ENCODE measurements around the gene BICDL2.
A peak's percentile ranks its signal among the peaks of the same experiment; 100 is the strongest.

BICDL2 gene

GRCh38 chr16:3023415-3023668, 13.4 kb downstream of the BICDL2 start:
- no peak for DNase-seq

GRCh38 chr16:3022684-3023414, 13.9 kb downstream of the BICDL2 start:
- DNase-seq = no peak

- DNase-seq = peak; percentile 92
These were observed 14.5 kb downstream of the BICDL2 start for GRCh38 chr16:3022208-3022683.

- DNase-seq = peak; percentile 90
These were observed 15.1 kb downstream of the BICDL2 start for GRCh38 chr16:3021449-3022207.

- DNase-seq = peak; percentile 79
These were observed 15.9 kb downstream of the BICDL2 start for GRCh38 chr16:3020604-3021448.

GRCh38 chr16:3020247-3020603, 16.5 kb downstream of the BICDL2 start, which contains the start of gene TNFRSF12A:
TNFRSF12A (plus strand) TSS chr16:3020368; CDS start chr16:3020398, 30 bp downstream.
- peak; percentile 66 for DNase-seq

GRCh38 chr16:3019594-3020246, 17.0 kb downstream of the BICDL2 start:
- DNase-seq = no peak

- no peak for DNase-seq
These were observed 18.8 kb downstream of the BICDL2 start, which contains the start of gene CLDN6 for GRCh38 chr16:3017794-3018506. CLDN6 (minus strand) TSS chr16:3018183; CDS start chr16:3016021, 2,162 bp downstream.

- DNase-seq = no peak
These were observed 19.4 kb downstream of the BICDL2 start for GRCh38 chr16:3017344-3017743.

GRCh38 chr16:3015865-3016521, 20.8 kb downstream of the BICDL2 start:
- DNase-seq = no peak

- no peak for DNase-seq
These were observed 21.8 kb downstream of the BICDL2 start for GRCh38 chr16:3014971-3015370.

GRCh38 chr16:3013998-3014690, 22.6 kb downstream of the BICDL2 start:
- no peak for DNase-seq

GRCh38 chr16:3013491-3013951, 23.2 kb downstream of the BICDL2 start:
- DNase-seq = no peak

- DNase-seq = no peak
These were observed 23.8 kb downstream of the BICDL2 start, which contains the start of gene CLDN9 for GRCh38 chr16:3012828-3013420. CLDN9 (plus strand) TSS chr16:3012923; CDS start chr16:3013363, 440 bp downstream.

- DNase-seq = no peak
These were observed 24.5 kb downstream of the BICDL2 start for GRCh38 chr16:3012246-3012645.

- no peak for DNase-seq
These were observed 26.2 kb downstream of the BICDL2 start for GRCh38 chr16:3010510-3010909.

- DNase-seq = no peak
These were observed 27.0 kb downstream of the BICDL2 start for GRCh38 chr16:3009568-3010390.

- no peak for DNase-seq
These were observed 28.1 kb downstream of the BICDL2 start for GRCh38 chr16:3008690-3009037.

GRCh38 chr16:3007957-3008689, 28.6 kb downstream of the BICDL2 start:
- peak; percentile 42 for DNase-seq
